ENCODE measurements around the gene PPP6R3.

GRCh38 chr11:68528630-68529029 lies 68.1 kb downstream of the PPP6R3 start:
- TF ChIP-seq CTCF (IDR thresholded peaks at IDR 0.05; ENCODE audit: low read depth, low read length), result no peak
- no peak for TF ChIP-seq POLR2A (IDR thresholded peaks at IDR 0.05; ENCODE audit: extremely low read depth, insufficient read length)
